Measurements from ENCODE around the gene THUMPD1. TPM values are rescaled to one million over a fixed set of nuclear protein-coding genes. Genes with fewer than 3 reads are reported as not detected.

Gene THUMPD1
- total and polyA plus RNA-seq, 2 donors (not counting 3 experiments of a cell fraction or from before 2014, with no cell fraction given), result 27.9 to 29.0 TPM

DNA sequence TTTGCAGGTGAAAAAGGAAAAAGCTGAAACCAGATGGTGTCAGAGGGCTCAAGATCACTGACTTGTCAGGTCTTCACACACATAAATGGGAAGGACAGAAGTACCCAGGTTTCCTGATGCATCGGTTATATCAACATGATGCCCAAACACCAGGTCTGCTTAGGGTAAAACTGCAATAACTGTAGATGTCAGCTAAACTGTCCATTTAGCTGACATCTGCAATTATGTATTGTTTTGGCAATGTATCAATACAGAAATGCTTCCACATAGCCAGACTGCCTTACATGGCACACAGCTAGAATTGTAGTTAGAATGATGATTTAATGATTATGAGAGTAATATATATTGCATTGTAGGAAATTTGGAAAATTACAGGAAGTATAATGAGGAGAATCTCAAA, 27.2 kb upstream of the THUMPD1 start:
- ChIA-PET POLR2A (no interaction called here), CTCF (no interaction called here)
- Histone ChIP-seq H3K9me3 (replicated peaks; ENCODE audit: control insufficient read depth, insufficient read depth, low read length) (no peaks in the 10 kb centered on the region), H3K4me1 (ENCODE audit: control insufficient read depth, extremely low read depth, insufficient read depth, low read length) (no peaks in the 10 kb centered on the region), H3K27ac (ENCODE audit: insufficient read depth, low read depth, low read length) (no peak overlapping the region), H3K9ac (replicated peaks; ENCODE audit: extremely low read depth, insufficient read depth, low read length) (no peak overlapping the region), H3K27me3 (ENCODE audit: control insufficient read depth in 2 of 2, insufficient read depth in 2 of 2, low read length in 2 of 2) (peaks cover 0 to 3% of the 10 kb centered on the region in 2 experiments), H3K9me1 (replicated peaks; ENCODE audit: control insufficient read depth, extremely low read depth, insufficient read depth, low read length) (no peaks in the 10 kb centered on the region), H4K20me1 (replicated peaks; ENCODE audit: control insufficient read depth, extremely low read depth, insufficient read depth, low read length) (no peaks in the 10 kb centered on the region), H3K79me2 (ENCODE audit: control insufficient read depth, insufficient read depth, low read length) (no peaks in the 10 kb centered on the region), H3K36me3 (ENCODE audit: control insufficient read depth in 2 of 2, extremely low read depth in 1 of 2, insufficient read depth in 2 of 2, low read length in 2 of 2) (no peaks in the 10 kb centered on the region), H3K4me2 (ENCODE audit: insufficient read depth, low read length) (no peak overlapping the region), H2AFZ (ENCODE audit: low read depth, low read length) (no peak overlapping the region), H3K4me3 (replicated peaks in 1 of 3; ENCODE audit: insufficient read depth in 1 of 3, low read depth in 1 of 3, low read length in 3 of 3) (no peak overlapping the region)
- TF ChIP-seq CTCF (IDR thresholded peaks at IDR 0.05; ENCODE audit: extremely low read depth in 1 of 2, insufficient read depth in 1 of 2, low read depth in 1 of 2, low read length in 2 of 2) (no peak), GATA2 (IDR thresholded peaks at IDR 0.05; ENCODE audit: insufficient read depth, insufficient read length, low read depth, low read length) (no peak), EZH2 (IDR thresholded peaks at IDR 0.05; ENCODE audit: borderline replicate concordance, low read depth, low read length, severe bottlenecking) (no peak), MYC (IDR thresholded peaks at IDR 0.05; ENCODE audit: low read depth, low read length) (no peak), FOS (IDR thresholded peaks at IDR 0.05; ENCODE audit: borderline replicate concordance, insufficient read depth, low read length) (no peak), JUN (IDR thresholded peaks at IDR 0.05; ENCODE audit: borderline replicate concordance, insufficient read depth, insufficient read length, low read depth) (no peak), POLR2A (IDR thresholded peaks at IDR 0.05; ENCODE audit: low read depth, low read length) (no peak)
- TF ChIP-seq, protein P1, sequence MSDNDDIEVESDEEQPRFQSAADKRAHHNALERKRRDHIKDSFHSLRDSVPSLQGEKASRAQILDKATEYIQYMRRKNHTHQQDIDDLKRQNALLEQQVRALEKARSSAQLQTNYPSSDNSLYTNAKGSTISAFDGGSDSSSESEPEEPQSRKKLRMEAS (IDR thresholded peaks at IDR 0.05; ENCODE audit: insufficient read depth, insufficient read length), result no peak
- BruUV-seq (replicated peaks), result no TSS peak
- dilution Hi-C loops (cut with MboI; ENCODE audit: extremely low pct_ligation_motif_present, low sequenced_read_pairs) (no loop called here), intact Hi-C loops (cut with micrococcal nuclease) (no loop called here)
- DNase-seq (ENCODE audit: low read depth, low spot score), result no peak
- FAIRE-seq, result no peak

Measured in endothelial cell of umbilical vein (primary cell).